GM10248 (cell line): ENCODE results near the gene KCNIP4.

Experiments used
- CTCF ChIA-PET: fragments of 300-600 bp; sonication (Branson Sonifier 250); formaldehyde crosslinking; extraction: SDS; loops from one replicate; lab custom pipeline; 2021; ENCODE audit warnings: antibody characterized with exemption; lab: Yijun Ruan, JAX
- POLR2A ChIA-PET: fragments of 350-650 bp; sonication (Branson Sonifier 250); formaldehyde crosslinking; extraction: SDS; loops from one replicate; lab custom pipeline; 2020; ENCODE audit warnings: antibody characterized with exemption; lab: Yijun Ruan, JAX
- DNase-seq: peaks from one replicate; pipeline ENCODE4 v3.0.0; 2012; ENCODE audit errors: extremely low spot score
- TF ChIP-seq, protein P1 (sequence below): IDR thresholded peaks from 2 replicates; pipeline ENCODE4 v1.5.1; 2012; ENCODE audit warnings: mild to moderate bottlenecking, low read depth; ENCODE audit errors: extremely low read depth, missing control alignments, control extremely low read depth

Gene KCNIP4

GRCh38 chr4:21347142-21347541 is 601.4 kb downstream of the KCNIP4 start:
- TF ChIP-seq, protein P1, sequence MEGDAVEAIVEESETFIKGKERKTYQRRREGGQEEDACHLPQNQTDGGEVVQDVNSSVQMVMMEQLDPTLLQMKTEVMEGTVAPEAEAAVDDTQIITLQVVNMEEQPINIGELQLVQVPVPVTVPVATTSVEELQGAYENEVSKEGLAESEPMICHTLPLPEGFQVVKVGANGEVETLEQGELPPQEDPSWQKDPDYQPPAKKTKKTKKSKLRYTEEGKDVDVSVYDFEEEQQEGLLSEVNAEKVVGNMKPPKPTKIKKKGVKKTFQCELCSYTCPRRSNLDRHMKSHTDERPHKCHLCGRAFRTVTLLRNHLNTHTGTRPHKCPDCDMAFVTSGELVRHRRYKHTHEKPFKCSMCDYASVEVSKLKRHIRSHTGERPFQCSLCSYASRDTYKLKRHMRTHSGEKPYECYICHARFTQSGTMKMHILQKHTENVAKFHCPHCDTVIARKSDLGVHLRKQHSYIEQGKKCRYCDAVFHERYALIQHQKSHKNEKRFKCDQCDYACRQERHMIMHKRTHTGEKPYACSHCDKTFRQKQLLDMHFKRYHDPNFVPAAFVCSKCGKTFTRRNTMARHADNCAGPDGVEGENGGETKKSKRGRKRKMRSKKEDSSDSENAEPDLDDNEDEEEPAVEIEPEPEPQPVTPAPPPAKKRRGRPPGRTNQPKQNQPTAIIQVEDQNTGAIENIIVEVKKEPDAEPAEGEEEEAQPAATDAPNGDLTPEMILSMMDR, result no peak
- DNase-seq, result no peak
- ChIA-PET CTCF (interaction anchor here (1.3 to 1.7 kb wide), 3 partner anchors 11 to 30 kb away, joined by 3 to 4 read pairs (median 4); no protein-coding TSS in a partner anchor), POLR2A (no interaction called here)

DNA sequence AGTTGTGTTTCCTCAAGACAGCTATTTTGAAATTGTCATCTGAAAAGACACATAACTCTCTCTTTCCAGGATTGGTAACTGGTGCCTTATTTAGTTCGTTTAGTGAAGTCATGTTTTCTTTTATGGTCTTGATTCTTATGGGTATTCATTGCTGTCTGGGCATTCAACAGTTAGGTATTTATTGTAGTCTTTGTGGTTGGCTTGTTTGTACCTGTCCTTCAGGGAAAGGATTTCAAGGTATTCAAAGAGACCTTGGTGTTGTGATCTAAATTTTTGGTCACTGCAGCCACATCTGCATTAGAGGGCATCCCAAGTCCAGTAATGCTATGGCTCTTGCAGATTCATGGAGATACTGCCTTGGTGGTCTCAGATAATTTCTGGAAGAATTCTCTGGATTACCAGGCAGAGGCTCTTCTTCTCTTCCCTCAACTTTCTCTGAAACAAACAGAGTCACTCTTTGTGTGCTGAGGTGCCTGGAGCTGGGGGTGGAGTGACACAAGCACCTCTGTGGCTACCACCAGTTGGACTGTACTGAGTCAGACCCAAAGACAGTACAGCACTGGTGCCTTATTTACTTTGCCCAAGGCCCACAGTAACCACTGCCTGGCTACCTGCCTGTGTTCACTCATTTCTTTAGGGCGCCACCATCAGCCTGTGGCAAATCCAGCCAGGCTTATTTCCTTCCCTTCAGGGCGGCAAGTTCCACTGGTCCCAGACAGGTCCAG is 620.4 kb downstream of the KCNIP4 start:
- ChIA-PET POLR2A (no interaction called here), CTCF (no interaction called here)
- no peak for DNase-seq
- TF ChIP-seq, protein P1, result no peak

- no peak for DNase-seq
- TF ChIP-seq, protein P1, result no peak
- POLR2A ChIA-PET, result no interaction called here
- CTCF ChIA-PET, result no interaction called here
Observed at GRCh38 chr4:21320034-21320433, 628.5 kb downstream of the KCNIP4 start.

- ChIA-PET POLR2A (no interaction called here), CTCF (no interaction called here)
- no peak for DNase-seq
- TF ChIP-seq, protein P1, result no peak
Observed at GRCh38 chr4:21307709-21308108, 640.9 kb downstream of the KCNIP4 start.

DNA sequence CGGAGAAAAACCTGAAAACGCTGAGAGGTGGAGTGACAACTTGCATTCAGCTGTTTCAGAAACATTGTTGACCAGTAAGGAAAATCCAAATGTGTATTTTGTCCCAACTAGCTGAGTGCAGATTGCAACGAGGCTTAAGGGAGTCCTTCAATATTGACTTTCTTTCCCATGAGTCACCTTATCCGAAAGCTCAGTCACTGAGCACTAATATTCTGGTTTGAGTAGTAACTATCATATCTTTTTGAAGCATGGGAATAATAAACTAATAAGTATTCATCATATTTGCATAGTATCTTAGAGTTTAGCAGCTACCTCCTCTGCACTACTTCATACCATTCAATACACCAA is 644.1 kb downstream of the KCNIP4 start:
- POLR2A ChIA-PET, result no interaction called here
- TF ChIP-seq, protein P1, result no peak
- CTCF ChIA-PET, result interaction anchor here (1.3 kb wide), 1 partner anchor 12 kb away, joined by 4 read pairs; no protein-coding TSS in a partner anchor
- no peak for DNase-seq

- no peak for DNase-seq
- POLR2A ChIA-PET, result no interaction called here
- TF ChIP-seq, protein P1, result no peak
- CTCF ChIA-PET, result interaction anchor here (0.8 to 1.2 kb wide), 3 partner anchors 16 to 50 kb away, joined by 3 read pairs; no protein-coding TSS in a partner anchor
Observed at GRCh38 chr4:21290562-21290961, 658.0 kb downstream of the KCNIP4 start.
